Right kidney (tissue), 1 donor: ENCODE data around the gene CNST.
"Not testable (repeated sequence)": the region's sequence is repeated elsewhere in the genome, so short reads cannot be mapped to it uniquely, and the experiment has no call there.

ENCODE experiments used
- DNase-seq: peaks from one replicate; pipeline ENCODE4 v3.0.0-alpha.2; 2016

Gene CNST

DNA sequence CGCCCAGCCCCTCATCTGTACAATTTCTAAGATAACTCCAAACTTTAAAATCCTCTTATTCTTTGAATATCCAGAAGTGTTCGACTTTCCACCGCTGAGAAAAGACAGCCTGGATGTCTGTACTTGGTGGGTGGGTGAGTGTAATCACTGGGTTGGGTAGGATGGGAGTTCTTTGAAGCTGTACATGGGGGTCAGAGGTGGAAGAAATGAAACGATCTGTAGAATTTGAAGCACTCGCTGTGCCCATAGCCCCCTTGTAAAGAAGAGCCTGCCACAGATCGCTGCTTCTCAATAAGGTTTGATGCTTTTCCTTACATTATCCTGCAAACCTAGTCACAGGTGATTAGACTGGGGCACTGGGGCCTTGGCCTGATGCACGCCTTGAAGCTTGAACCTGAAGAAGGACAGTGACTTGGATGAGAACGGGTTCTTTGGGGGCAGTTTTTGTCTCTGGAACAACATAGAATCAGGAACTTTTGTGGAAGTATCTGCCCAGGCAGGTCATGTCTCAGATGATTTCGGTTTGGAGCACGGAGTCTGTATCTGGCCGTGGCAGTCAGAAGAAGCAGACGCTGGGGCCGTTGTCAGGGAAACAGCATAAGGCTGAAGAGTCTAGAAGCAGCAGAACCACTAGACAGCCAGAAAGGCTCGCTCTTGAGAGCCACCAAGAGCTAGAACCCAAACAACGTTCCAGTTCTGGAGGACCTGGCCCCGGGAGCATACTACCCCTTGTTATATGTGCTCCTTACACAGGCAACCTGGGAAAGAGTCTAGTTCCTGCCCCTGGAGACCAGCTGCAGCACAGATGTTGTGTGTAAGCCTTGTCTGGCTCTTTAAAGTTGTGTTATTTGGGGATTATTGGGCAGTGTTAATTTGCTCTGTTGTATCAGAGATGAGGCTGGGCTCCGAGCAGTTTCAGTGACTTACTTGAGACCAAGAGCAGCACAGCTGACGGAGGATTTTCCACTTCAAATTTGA lies 112.8 kb downstream of the CNST start:
- DNase-seq = peak; percentile 40

DNA sequence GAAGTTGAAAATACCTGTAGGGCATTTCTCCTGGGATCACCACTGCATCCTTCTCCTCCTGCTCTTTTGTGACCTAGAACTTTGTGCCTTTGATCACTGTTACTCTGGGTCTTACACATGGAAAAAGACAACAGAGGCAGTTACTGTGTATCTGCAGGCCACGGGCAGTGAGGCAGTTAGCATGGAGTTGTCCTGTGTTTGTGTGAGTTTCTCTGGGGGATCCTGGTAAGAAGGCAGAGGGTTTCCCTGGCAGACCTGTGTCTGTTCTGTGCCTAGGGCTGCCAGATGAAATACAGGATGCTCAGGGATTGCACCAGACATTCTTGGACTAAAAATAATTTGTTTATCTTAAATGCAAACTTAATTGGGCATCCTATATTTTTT lies 113.5 kb downstream of the CNST start:
- DNase-seq = no peak

DNA sequence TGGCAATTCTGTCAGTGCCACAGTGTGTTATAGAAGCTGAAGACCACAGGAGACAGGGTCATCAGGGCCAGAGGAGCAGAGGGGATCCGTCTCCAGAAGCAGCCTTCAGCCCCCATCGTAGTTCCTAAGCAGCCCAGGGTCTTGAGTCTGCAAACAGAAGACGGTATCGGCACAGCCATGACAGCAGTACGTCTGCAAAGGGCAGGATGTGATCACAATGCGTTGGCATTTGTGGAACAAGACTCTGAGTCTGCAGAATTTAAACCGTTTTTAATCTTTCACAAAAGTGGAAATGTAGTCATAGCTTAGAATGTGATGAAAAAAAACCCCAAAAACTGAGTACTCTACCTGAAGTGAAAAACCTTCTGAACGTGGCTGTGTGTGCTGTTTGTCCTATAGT lies 113.9 kb downstream of the CNST start:
- no peak for DNase-seq

DNA sequence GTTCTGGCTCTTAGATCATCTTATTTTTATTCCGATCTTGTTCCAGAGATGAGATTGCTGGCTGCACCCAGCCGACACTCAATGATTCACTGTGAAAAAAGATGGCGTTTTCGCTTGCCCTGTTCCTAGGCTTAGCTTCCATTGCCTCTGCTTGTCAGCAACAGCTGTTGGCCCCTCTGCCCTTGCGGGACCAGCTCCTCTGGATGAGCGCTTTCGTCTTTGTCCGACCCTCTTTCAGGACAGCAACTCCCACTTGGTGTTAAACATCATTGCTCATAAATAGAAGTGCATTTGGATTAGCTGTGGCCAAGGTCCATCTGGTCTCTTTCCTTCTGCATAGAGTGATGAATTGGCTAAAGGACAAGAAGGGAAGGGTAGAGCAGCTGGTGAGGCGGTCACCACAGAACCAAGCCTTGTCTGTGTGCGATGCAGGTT lies 114.5 kb downstream of the CNST start:
- peak; percentile 56 for DNase-seq

DNA sequence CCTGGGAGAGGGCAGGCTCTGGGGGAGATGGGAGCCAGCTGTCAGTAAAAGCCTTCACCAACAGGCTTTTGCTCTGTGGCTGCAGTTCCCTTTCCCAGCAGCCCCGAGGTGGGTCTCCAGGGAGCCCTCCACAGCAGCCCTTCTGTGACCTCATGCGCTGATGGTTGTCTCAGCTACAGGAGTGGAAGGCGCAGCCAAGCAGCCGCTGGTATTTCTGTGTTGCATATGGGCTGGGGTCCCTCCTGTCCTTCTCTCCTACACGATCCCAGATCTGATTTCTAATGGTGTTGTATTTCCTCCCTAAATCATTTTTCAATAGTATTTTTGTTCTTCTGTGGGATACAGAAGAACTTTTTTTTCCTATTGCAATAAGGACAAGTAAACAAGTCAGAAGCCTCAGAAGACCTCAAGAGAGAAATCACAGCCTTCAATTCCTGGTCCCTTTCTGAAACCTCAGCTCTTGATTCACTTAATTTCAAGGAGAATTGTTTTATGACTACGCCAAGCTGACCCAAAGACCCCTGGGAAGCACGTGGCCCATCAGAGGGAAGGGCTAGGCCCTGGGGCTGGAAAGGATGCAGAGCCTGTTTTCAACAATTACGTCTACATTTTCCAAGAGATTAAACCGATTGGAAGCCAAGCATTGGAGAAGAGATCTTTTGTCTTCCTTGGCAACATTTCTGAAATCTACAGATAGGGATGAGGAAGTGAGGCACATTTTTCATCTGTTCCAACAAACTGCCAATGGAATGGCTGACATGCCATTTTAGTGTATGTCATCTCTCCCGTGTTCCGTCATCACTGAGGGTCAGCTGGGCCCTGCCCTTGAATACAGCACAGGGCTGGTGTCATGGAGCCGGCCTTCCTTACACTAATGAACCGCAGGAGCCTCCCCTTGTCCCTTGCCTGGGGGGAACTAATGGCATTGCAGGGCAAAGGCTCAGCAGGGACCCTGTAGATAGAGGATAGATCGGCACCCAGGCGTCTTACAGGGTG lies 115.9 kb downstream of the CNST start:
- DNase-seq = peak; percentile 59

DNA sequence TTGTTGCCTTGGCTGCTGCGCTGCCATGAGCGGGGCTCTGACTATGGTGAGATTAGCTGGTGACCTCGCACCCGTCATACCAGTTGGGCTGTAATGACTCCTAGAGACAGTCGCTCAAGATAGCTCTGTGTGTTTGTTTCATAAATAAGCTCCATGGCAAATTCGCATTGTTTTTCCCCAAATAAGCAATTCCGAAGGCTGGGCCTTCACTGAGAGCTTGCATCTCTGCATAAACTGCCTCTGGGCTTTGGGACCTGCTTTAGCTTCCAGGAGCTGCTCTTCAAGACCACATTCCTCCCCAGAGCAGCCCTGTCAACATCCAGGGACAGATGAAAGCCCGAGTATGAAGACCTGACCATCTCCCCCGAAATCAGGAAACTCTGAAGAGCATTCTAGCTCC lies 117.3 kb downstream of the CNST start:
- no peak for DNase-seq

DNA sequence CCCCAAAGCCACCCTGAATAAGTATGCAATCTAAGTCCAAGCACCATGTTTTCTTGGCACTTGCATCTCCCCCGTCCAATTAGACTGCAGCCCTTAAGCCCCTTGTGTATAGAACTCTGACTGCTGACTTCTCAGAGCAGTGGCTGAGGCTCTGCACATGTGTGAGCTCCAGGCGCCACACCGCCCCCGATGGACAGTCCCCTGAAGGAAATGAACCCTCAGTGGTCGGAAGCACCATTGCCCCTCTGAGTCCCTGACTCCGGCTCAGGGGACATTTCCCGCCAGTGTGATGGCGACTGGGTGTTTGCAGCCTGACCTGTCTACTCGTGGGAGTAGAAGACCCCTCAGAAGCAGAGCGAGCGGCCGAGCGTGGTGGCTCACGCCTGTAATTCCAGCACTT lies 120.7 kb downstream of the CNST start:
- no peak for DNase-seq

DNA sequence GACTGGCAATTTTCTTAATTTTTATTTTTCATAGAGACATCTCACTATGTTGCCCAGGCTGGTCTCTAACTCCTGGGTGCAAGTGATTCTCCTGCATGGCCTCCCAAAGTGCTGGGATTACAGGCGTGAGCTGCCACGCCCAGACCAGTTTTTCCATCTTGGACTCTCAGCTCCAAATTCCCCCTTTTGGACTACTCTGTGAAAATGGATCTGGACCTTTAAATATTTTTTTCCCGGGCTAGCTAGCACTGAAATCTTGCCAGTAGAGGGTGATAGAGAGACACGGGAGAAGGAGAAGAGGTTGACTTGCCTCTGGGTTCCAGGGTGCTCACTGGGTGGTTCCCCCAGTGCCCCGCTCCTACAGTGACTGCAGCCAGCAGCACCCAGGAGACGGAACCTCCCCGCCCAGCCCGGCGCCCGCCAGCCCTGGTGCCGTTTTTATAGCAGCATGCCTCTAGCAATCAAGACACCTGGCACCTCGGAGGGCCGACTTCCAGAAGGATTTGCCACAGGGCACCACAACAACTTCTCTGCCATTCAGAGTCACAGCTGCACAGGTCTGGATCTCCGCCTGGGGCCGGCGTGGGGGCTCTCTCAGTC lies 123.3 kb downstream of the CNST start:
- DNase-seq = peak; percentile 78

DNA sequence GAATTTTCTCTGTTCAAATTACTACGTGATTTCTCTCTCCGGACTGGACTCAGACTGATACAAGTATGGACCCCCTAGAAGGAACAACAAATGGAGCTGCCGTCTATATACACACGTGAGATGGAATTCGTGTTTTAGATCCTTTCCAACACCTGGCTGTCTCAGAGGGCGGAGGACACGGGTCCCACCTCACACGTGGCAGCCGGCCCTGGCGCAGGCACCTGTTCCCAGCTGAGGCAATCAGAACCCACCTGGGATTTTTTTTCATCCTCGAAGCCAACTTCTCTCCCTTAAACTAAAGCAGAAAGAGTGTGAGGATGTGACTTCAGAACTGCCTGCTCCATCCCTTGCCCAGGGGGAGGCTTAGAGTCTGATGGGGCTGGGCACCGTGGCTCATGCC lies 123.8 kb downstream of the CNST start:
- no peak for DNase-seq

DNA sequence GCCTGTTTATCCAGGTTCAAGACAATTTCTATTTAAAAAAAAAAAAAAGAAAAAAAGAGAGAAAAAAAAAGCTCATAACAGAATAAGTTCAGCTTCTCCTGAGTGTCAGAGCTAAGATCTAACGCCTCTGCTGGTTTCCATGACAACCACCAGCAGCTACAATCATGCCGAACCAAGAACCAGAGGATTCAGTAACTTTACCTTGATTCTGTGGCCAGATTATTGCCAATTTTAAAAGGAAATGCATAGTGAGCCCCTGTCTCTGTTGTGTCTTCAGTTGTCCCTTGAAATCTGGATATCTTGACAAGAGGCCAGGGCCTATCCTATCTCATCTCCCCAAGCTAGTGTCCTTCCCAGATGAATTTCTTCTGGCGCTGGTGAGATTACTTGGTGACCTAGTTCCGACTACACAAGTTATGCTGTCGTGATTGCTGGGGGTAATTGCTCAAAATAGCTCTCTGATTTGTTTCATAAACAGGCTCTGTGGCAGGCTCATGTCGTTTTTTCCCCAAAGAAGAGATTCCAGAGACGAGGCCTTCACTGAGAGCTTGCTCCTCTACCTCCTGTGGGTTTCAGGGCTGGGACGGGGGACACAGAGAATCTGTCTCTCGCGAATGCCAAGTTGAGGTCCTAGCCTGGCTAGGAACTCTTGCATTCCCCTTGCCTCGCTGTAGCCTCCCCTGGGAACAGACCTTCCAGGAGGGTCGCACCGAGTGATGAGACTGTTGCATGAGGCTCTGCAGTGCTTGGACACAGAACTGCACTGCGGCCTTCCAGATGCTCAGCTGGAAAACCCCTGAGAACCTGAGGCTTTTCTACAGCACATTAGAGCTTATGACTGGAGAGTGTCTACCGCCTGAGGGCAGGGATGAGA lies 125.6 kb downstream of the CNST start:
- no peak for DNase-seq

DNA sequence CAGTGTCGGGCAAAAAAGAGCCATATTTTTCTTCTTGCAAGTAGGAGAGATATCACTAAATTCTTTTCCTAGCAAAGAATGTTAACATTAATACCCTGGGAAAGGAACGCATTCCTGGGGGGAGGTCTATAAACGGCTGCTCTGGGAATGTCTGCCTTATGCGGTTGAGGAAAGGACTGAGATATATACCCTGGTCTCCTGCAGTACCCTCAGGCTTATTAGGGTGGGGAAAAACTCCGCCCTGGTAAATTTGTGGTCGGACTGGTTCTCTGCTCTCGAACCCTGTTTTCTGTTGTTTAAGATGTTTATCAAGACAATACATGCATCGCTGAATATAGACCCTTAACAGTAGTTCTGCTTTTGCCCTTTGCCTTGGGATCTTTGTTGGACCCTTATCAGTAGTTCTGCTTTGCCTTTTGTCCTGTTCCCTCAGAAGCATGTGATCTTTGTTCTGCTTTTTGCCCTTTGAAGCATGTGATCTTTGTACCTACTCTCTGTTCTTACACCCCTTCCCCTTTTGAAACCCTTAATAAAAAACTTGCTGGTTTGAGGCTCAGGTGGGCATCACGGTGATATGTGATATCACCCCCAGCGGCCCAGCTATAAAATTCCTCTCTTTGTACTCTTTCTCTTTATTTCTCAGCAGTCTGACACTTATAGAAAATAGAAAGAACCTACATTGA lies 128.1 kb downstream of the CNST start:
- DNase-seq = not testable (repeated sequence)

DNA sequence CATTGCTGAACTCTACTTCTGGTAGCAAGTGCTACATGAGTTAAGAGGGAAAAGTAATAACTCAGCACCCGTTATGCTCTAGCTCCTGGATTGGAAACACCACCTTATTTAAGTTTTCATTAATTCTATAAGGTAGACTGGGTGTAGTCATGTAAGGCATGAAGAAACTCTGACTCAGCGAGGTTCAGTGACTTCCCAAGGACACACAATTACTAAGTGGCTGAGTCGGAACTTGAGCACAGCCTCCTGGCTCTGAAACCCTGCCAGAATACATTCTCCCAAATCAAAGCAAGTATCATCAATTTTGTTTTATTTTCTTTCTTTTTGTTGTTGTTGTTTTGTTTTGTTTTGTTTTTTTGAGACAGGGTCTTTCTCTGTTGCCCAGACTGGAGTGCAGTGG lies 128.9 kb downstream of the CNST start:
- DNase-seq = no peak

DNA sequence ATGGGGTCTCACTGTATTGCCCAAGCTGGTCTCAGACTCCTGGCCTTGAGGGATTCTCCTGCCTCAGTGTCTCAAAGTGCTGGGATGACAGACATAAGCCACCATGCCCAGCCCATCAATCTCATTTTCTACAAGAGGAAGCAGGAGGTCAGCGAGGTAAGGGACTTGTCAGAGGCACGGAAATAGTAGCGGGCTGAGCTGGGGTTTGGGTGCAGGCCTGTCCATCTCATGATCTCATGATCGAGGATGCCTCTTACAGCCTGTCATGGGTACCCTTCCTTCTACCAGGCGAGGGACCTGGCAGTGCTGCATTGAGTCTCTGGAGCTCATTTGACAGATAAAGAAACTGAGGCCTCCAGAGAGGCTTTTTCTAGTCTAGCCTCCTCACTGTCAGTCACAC lies 129.4 kb downstream of the CNST start:
- DNase-seq = no peak

DNA sequence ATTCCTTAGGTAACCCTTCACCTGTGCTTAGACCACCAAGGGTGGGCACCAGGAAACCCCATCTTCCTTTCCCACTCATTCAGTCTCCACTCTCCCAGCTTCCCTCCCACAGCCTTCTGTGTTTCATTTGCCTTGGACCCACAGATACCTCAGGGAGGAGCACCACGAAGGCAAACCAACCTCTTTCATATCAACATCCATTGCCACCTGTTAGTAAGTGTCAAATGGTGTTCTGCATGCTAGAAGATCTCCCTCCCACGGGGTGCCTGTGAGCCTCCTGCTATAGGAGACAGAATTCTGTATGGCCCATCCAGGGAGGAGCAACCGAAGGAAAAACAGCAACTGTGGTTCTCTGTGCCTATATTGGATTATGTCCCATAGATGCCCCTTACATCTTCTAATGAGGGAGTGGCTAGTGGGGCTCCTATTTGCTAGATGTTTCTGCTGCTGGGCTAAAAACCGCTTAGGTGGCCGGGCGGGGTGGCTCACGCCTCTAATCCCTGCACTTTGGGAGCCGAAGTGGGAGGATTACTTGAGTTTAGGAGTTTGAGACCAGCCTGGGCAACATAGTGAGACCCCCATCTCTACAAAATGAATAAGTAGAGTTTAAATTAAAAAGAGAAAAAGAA lies 132.3 kb downstream of the CNST start:
- DNase-seq = no peak

DNA sequence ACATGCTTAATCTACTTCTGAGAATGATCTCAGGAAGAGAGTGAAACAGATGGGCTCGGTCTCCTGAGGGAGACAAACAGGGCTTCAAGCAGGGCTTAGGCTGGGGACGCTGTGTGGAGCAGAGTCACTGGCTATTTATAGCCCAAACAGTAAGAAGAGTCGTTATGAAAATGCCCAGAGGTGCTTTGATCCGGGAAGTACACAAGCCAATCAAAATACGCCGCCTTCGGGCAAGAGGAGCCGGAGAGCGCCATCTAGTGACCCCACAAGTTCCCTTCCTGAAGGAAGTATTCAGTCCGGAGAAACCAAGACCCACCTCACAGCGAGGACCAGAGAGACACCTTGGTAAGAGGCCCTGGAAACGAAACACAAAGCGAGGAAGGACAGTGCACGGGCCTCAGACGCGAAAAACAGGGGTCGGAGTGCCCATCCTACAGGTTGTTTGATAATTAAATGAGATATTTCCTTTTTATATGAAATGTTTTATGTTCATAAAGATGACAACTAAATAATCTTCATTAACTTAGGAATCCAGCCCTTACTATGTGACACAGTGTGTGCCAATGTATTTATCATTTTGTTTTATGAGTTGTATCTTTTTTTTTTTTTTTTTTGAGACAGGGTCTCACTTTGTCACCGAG lies 133.0 kb downstream of the CNST start:
- DNase-seq = peak; percentile 59

DNA sequence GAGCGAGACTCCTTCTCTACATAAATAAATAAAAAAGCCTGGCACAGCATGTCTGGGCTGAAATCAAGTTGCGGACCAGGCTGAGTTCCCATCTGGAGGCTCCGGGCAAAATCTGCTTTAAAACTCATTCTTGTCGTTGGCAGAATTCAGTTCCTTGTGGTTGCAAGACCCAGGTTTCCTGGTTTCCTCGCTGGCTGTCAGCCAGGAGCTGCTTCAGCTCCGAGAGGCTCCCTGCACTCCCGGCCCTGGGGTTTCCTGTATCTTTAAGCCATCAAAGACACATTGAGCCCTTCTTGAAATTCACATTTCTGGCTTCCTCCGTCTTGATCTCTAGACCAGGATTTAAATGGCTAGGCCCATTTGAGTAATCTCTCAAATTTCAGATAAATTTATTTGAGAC lies 137.3 kb downstream of the CNST start:
- DNase-seq = no peak

DNA sequence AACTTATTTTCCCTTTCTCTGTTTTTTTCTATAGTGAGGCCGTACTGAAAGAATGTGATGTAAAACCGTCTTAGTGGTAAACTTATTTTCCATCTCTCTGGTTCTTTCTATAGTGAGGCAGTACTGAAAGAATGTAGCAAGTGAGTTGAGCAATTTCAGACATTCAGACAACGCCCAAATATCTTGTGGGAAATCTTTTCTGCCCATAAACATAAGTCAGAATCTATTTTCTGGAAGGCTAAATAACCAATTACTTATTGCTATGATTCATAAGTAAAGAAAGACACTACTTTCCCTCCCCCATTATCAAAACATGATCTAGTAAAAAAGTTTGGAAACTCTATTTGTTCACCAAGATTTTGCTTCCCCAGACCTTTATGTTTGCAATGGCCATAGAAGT lies 139.1 kb downstream of the CNST start:
- no peak for DNase-seq

DNA sequence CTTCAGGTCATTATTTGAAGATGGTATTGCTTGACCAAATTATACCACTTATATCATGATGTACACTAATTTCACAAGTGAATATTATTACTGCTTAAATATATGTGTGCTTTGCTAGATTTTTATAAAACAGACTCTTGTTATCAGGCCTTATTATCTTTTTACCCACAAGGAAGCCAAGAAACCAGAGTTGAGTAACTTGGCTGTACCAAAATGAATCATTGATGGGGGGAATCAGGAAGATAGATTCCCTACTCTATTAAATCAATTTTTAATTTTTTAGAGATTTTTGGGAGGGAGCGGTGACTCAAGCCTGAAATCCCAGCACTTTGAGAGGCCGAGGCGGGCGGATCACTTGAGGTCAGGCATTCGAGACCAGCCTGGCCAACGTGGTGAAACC lies 141.9 kb downstream of the CNST start:
- DNase-seq = no peak

DNA sequence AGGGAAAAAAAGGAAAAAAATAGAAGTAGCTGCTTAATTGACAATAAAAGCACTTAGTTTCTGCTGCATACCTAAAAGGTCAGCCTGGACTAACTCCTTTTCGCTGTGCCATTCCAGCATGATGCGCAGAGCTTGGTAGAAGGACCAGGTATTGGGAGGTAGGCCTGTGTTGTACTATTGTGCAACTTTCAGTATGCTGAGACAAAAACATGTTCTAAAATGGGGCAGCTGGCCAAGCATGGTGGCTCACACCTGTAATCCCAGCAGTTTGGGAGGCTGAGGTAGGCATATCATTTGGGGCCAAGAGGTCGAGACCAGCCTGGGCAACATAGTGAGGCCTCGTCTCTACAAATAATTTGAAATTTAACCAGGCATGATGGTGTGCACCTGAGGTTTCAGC lies 142.9 kb downstream of the CNST start:
- DNase-seq = no peak

DNA sequence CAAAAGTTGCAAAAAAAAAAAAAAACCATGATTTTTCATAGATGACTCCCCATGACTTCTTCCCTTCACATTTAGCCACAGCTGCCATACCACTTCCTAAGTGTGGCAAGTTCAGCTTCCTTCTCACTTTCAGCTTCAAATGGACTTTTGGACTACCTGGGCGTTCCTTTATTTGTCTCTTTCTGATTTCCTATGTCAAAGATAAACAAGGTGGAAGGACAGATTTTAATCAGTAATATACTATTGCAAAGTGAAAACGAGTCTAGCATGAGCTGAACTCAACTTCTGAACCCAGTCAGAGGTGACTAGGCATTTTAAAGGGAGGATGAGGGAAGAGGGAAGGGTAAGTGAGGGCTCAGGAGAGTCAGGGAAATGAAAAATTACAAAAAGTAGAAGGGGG lies 143.6 kb downstream of the CNST start:
- DNase-seq = no peak
